Panc1 (cell line): Measurements from ENCODE around the gene SEC22C. TPM values are rescaled to one million over a fixed set of nuclear protein-coding genes. Genes with fewer than 3 reads are reported as not detected.

ENCODE experiments used
- ATAC-seq: fragments of 200-7000 bp; cut with Tn5 transposase; 2 replicates; pipeline ENCODE4 v1.9.1; 2020; ENCODE audit warnings: mild to moderate bottlenecking, moderate library complexity
- BruUV-seq: library from RNA; stranded (reverse); fragments of 400-500 nt; replicated peaks from 2 replicates; lab custom pipeline; 2021; lab: Mats Ljungman, UMichigan
- CTCF ChIA-PET: fragments of 300-600 bp; sonication (Branson Sonifier 250); formaldehyde crosslinking; loops from one replicate; lab custom pipeline; 2022; ENCODE audit warnings: antibody characterized with exemption; lab: Charles Lee
- POLR2A ChIA-PET: fragments of 300-600 bp; sonication (Branson Sonifier 250); formaldehyde crosslinking; loops from one replicate; lab custom pipeline; 2022; ENCODE audit warnings: antibody characterized with exemption; lab: Charles Lee
- DNase-seq: peaks from one replicate; pipeline ENCODE4 v3.0.0-alpha.2; 2010; ENCODE audit warnings: low read depth, low spot score
- H3K27ac ChIP-seq: 2 replicates; pipeline ENCODE4 v1.5.1; 2011; ENCODE audit warnings: mild to moderate bottlenecking, low read length, inconsistent platforms
- H3K27me3 ChIP-seq: fragments of 200-500 bp; sonication (Bioruptor generic); 2 replicates; pipeline ENCODE4 v1.6.0; 2014; ENCODE audit warnings: low read length, inconsistent platforms; ENCODE audit not compliant: control insufficient read depth, insufficient read depth
- H3K36me3 ChIP-seq: fragments of 200-500 bp; sonication (Bioruptor generic); 2 replicates; pipeline ENCODE4 v1.5.1; 2014; ENCODE audit warnings: inconsistent platforms, mild to moderate bottlenecking, low read length, moderate library complexity; ENCODE audit not compliant: control insufficient read depth, insufficient read depth
- H3K4me1 ChIP-seq: 2 replicates; pipeline ENCODE4 v1.5.1; 2011; ENCODE audit warnings: inconsistent platforms, mild to moderate bottlenecking, low read length, moderate library complexity; ENCODE audit not compliant: control insufficient read depth, insufficient read depth
- H3K4me3 ChIP-seq, 2 experiments: 2 replicates each; pipeline ENCODE4 v1.5.1; 2011 to 2012; ENCODE audit warnings: low read depth in 2 of 2, low read length in 2 of 2, mild to moderate bottlenecking in 2 of 2, inconsistent platforms in 1 of 2, moderate library complexity in 1 of 2
- H3K9me3 ChIP-seq: fragments of 200-500 bp; sonication (Bioruptor generic); 2 replicates; pipeline ENCODE4 v1.5.1; 2014; ENCODE audit warnings: low read depth, mild to moderate bottlenecking, inconsistent platforms, low read length, moderate library complexity; ENCODE audit not compliant: control insufficient read depth, insufficient read depth
- CTCF ChIP-seq: fragments of 450-650 bp; IDR thresholded peaks from 2 replicates; pipeline ENCODE4 v1.5.1; 2017; ENCODE audit warnings: mild to moderate bottlenecking
- POLR2AphosphoS5 ChIP-seq: IDR thresholded peaks from 2 replicates; pipeline ENCODE4 v1.6.1; 2012; ENCODE audit warnings: mild to moderate bottlenecking, low read depth, low read length, moderate library complexity
- SIN3A ChIP-seq: IDR thresholded peaks from 2 replicates; pipeline ENCODE4 v1.6.1; 2012; ENCODE audit warnings: low read depth, mild to moderate bottlenecking, low read length, moderate library complexity, borderline replicate concordance; ENCODE audit not compliant: insufficient read depth
- TCF7L2 ChIP-seq: IDR thresholded peaks from 2 replicates; pipeline ENCODE4 v1.6.1; 2011; ENCODE audit warnings: mild to moderate bottlenecking, low read depth, low read length, inconsistent platforms
- in situ Hi-C: cut with HindIII; loops from 2 replicates; pipeline ENCODE4 v1.10.0; 2016; ENCODE audit warnings: low sequenced_read_pairs, low pct_unique_long_range_greater_than_20kb
- intact Hi-C: fragments of 100-400 bp; cut with micrococcal nuclease; formaldehyde crosslinking; loops from one replicate; pipeline ENCODE4 v1.10.0; 2022; ENCODE audit not compliant: unreplicated experiment
- total RNA-seq: library from RNA; stranded (reverse); gene quantifications from one replicate; pipeline ENCODE4 v1.2.1, GENCODE V29; 2021; ENCODE audit not compliant: unreplicated experiment
- TF ChIP-seq, protein P1 (sequence below), 2 experiments: IDR thresholded peaks; 2 replicates each; pipeline ENCODE4 v1.6.1; 2011 to 2012; ENCODE audit warnings: low read depth in 2 of 2, control low read depth in 1 of 2, low read length in 1 of 2, mild to moderate bottlenecking in 1 of 2, moderate library complexity in 1 of 2; ENCODE audit not compliant: insufficient read depth in 1 of 2

The SEC22C gene
- total RNA-seq, 1 experiment from 2014 or later, result 45.9 TPM

GRCh38 chr3:42610976-42611375 is 29.2 kb upstream of the SEC22C start:
- no peaks in the 10 kb centered on the region for H3K27me3 ChIP-seq
- ChIA-PET POLR2A (interaction anchor here (0.7 kb wide), 1 partner anchor 16 kb away, joined by 4 read pairs; no protein-coding TSS in a partner anchor), CTCF (no interaction called here)
- no peaks in the 10 kb centered on the region; the same call in 1 of the 2 replicates for H3K36me3 ChIP-seq
- DNase-seq (no peak), ATAC-seq (no peak)
- H3K4me1 ChIP-seq, result peaks cover 3% of the 10 kb centered on the region; the same call in 1 of the 2 replicates
- in situ Hi-C loops (no loop called here), intact Hi-C loops (no loop called here)
- H3K9me3 ChIP-seq, result no peaks in the 10 kb centered on the region
- no TSS peak for BruUV-seq
- H3K27ac ChIP-seq, result no peak overlapping the region
- TF ChIP-seq, protein P1, sequence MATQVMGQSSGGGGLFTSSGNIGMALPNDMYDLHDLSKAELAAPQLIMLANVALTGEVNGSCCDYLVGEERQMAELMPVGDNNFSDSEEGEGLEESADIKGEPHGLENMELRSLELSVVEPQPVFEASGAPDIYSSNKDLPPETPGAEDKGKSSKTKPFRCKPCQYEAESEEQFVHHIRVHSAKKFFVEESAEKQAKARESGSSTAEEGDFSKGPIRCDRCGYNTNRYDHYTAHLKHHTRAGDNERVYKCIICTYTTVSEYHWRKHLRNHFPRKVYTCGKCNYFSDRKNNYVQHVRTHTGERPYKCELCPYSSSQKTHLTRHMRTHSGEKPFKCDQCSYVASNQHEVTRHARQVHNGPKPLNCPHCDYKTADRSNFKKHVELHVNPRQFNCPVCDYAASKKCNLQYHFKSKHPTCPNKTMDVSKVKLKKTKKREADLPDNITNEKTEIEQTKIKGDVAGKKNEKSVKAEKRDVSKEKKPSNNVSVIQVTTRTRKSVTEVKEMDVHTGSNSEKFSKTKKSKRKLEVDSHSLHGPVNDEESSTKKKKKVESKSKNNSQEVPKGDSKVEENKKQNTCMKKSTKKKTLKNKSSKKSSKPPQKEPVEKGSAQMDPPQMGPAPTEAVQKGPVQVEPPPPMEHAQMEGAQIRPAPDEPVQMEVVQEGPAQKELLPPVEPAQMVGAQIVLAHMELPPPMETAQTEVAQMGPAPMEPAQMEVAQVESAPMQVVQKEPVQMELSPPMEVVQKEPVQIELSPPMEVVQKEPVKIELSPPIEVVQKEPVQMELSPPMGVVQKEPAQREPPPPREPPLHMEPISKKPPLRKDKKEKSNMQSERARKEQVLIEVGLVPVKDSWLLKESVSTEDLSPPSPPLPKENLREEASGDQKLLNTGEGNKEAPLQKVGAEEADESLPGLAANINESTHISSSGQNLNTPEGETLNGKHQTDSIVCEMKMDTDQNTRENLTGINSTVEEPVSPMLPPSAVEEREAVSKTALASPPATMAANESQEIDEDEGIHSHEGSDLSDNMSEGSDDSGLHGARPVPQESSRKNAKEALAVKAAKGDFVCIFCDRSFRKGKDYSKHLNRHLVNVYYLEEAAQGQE (IDR thresholded peaks at IDR 0.05; ENCODE audit: insufficient read depth in 1 of 2, low read depth in 2 of 2, low read length in 1 of 2), result no peak
- TF ChIP-seq CTCF (no peak), POLR2AphosphoS5 (no peak), TCF7L2 (no peak), SIN3A (no peak)
- no peak overlapping the region for H3K4me3 ChIP-seq

DNA sequence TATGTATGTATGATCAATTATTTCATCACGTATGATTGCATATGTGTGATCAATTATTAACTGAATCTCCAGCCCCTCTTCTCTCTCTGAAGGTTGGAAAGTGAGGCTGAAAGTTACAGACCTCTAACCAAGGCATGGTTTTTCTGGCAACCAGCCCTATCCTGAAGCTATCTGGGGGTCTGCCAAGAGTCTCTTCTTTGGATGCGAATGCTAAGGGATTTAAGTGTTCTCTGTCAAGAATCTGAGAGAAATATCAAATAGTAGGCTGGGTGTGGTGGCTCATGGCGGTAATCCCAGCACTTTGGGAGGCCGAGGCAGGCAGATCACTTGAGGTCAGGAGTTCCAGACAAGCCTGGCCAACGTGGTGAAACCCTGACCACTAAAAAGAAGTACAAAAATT is 26.8 kb upstream of the SEC22C start:
- DNase-seq, result no peak
- ChIA-PET POLR2A (no interaction called here), CTCF (no interaction called here)
- no peaks in the 10 kb centered on the region for H3K9me3 ChIP-seq
- in situ Hi-C loops, result no loop called here
- H3K27ac ChIP-seq, result no peak overlapping the region
- no peak for ATAC-seq
- no peaks in the 10 kb centered on the region for H3K27me3 ChIP-seq
- no TSS peak for BruUV-seq
- intact Hi-C loops, result no loop called here
- no peak overlapping the region for H3K4me3 ChIP-seq
- no peaks in the 10 kb centered on the region; the same call in 1 of the 2 replicates for H3K36me3 ChIP-seq
- TF ChIP-seq, protein P1 (IDR thresholded peaks at IDR 0.05; ENCODE audit: insufficient read depth in 1 of 2, low read depth in 2 of 2, low read length in 1 of 2), result no peak
- TF ChIP-seq TCF7L2 (no peak), POLR2AphosphoS5 (no peak), SIN3A (no peak), CTCF (no peak)
- peaks cover 11% of the 10 kb centered on the region; the same call in 1 of the 2 replicates for H3K4me1 ChIP-seq
